NCI-H226 (cell line): ENCODE data around the gene UTP20.
"Not testable (repeated sequence)": the region's sequence is repeated elsewhere in the genome, so short reads cannot be mapped to it uniquely, and the experiment has no call there.

Source experiments
- DNase-seq: peaks from one replicate; pipeline ENCODE4 v3.0.0-alpha.2; 2015

The UTP20 gene

DNA sequence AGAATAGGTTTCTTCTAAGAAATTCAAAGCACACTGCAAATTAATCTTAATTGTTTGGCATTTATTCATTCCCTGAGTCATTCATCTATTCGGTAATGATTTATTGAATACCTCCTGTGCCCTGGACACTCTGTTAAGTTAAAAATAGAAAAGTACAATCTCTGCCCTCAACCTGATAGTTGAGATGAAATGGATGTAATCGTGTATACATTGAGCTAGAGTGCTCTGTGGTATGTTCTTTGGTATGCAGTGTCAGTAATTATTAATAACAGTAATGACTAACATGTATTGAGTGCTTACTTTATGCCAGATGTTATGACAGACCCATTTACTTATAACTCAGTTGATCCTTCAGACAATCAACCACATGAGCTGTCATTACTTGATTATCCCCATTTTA is 47.6 kb downstream of the UTP20 start:
- DNase-seq: no peak

DNA sequence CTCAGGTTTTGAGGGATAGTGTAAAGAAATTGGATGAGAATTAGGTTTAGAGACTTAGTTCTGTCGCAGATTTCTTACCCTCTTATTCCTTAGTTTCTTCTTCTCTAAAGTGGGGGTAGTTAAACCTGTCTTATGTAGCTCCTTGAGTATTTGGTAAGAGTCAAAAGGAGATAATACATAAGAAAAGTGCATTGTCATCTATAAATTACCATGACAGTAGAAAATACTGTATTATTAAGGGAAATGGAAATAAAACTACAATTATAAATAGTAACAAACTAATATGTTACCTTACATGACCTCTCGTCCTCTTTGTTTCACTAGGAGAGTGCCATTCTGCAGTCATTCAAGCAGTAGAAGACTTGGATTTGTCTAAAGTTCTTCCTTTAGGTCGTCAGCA is 49.0 kb downstream of the UTP20 start:
- DNase-seq: no peak

DNA sequence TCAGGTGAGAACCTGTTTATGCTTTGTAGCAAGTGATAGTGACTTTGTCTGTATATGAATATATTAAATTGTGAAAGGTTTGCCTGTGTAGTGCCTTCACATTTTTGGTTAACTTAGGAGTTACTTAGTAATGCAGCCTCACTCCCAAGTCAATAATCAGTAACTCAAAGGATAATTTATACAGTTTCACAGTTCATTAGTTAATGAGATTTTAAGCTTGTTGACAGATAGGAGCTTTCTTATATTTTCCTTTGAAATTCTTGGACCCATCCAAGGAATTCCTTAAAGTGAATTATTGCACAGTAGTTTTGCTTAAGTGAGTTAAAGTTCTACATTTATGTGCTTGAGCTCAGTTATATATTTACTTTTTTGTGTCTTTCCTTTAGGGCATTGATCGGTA is 50.7 kb downstream of the UTP20 start:
- no peak for DNase-seq

DNA sequence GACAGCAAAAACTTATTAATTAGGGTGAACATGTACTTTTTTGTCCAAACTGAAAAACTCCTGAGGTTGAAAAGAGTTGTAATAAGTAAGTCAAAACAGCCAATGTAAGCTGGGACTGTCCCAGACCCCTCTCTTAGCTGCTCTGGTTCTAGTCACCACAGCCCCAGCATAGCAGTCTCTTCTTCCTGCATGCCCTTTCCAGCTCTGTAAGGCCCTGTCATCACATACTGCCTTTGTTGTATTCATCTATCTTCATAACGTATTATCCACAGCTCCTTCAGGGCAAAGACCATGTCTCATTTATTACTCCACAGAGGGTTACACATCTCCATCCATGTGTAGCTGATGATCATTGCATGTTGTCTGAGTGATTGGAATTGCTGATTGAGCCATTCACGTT is 56.5 kb downstream of the UTP20 start:
- DNase-seq: no peak

DNA sequence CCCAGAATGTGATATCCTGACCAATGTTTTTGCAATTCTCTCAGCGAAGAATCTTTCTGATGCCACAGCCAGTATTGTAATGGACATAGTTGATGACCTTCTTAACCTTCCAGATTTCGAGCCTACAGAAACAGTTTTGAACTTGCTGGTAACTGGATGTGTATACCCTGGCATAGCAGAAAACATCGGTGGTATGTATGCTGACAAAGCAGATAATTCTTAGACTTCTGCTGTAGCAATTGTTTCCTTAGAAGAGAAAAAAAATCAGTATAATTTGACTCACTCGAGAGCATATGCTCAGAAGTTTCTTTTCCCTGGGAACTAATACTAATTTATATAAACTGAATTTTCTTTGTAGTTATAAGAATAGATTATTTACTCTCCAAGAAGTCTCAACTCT is 58.2 kb downstream of the UTP20 start:
- DNase-seq: no peak

DNA sequence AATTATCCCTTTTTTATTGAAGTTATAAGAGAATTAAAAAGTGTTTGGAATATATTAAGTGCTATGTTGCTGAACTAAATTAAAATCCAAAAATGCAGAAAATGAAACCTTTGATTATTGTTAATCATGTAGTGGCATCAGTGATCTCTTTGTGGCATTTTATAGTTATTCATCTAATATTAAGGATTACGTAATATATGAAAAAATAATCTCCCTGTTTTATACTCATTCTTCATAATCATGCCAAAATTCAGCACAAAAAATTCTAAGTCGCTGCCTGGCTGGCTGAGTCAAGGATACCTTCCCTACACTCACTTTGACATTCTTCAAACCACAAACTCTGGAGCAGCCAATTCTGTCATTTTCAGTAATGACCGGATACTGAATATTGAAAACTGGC is 64.0 kb downstream of the UTP20 start:
- no peak for DNase-seq

DNA sequence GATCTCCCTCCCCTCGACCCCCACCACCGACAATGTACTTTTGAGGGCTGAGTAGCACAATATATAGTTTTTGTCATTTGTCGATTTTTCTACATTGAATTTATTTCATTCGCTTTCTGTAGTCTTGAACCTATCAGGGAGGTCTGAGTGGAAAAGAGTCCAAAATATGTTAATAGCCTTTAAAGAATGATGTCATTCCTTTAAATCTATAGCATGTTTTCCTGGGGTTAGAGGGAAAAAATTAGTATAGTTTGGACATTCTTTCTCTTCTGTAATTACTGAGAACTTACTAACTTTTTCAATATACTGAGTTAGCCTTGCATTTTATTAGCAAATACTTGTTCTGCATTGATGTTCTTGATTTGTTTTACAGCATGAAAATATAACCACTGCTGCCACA is 71.8 kb downstream of the UTP20 start:
- no peak for DNase-seq

DNA sequence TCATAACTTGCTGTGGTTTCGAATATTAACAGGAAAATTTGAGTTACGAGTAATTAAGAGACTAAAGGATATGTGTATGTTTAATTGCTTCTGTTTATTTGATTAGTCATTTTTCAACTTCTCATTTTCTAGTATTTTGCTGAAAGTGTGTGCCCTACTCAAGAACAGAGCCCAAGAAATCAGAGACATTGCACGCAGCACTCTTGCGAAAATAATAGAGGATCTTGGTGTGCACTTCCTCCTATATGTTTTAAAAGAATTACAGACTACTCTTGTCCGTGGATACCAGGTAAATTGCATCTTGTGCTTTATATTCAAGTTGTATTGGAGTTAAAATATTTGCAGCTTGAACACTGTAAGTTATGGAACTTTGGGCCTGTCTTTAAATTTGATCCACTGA is 76.9 kb downstream of the UTP20 start:
- DNase-seq: no peak

DNA sequence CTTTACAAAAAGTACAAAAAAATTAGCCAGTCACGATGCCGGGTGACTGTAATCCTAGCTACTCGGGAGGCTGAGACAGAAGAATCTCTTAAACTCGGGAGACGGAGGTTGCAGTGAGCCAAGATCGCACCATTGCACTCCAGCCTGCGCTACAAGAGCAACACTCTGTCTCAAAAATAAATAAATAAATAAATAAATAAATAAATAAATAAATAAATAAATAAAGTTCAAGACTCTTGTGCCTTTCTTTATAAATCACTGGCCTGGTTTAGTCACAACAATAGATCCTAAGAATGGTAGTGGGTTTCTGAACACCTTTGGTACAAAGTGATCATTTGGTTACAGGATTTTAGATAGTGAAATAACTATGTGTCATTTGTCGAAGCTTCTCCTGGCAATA is 81.5 kb downstream of the UTP20 start:
- DNase-seq: no peak

DNA sequence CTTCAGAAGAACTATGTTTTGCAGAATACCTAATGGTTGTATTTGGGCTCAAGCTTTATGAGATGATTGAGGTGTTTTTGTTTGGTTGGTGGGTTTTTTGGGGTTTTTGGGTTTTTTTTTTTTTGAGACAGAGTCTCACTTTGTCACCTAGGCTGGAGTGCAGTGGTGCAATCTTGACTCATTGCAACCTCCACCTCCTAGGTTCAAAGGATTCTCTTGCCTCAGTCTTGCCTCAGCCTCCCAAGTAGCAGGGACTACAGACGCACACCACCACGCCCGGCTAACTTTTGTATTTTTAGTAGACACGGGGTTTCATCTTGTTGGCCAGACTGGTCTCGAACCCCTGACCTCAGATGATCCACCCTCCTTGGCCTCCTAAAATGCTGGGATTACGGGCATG is 88.1 kb downstream of the UTP20 start:
- DNase-seq: no peak

DNA sequence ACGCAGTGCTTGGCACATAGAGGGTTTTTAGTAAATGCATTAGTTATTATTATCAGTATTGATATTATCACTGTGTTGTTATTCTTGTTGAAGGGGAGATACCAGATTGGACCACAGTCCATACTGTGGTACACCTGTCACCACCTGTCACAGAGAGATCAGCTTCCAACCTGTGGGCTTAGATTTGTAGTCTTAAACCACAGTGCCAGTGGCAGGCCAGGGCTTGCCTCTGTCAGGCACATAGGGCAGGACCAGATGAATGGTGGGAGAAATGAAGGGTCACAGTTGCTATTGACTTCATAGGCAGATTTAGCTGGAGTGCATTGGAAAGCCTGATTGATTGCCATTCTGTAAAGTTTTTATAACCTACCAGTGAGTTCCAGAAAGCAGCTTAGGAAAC is 92.5 kb downstream of the UTP20 start:
- DNase-seq: no peak

DNA sequence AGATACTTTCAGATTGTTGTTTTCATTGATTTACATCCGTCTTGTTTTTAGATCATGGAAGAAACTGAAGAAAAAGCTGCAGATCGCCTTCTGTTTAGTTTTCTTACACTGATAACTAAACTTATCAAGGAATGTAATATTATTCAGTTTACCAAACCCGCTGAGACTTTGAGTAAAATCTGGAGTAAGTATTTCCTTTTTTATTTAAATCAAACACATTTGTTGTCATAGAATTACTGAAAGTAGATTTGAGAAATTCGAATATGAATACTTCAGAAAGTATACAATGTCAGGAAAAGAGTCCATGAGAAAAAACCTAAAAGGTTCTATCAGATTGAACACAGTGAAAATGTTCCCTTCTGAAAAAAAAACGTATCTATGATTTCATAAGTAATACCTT is 95.7 kb downstream of the UTP20 start:
- DNase-seq: no peak

DNA sequence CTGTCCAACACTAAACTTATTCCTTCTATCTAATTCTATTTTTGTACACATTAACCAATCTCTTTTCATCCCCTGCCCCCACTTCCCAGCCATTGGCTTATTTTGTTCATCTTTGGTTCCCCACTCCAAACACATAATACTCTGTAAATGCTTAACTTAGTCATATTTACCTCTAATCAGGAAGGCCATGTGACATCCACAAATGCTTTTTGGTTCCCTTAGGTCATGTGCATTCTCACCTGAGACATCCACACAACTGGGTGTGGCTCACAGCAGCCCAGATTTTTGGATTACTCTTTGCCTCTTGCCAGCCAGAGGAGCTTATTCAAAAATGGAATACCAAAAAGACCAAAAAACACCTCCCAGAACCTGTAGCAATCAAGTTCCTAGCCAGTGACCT is 99.2 kb downstream of the UTP20 start:
- DNase-seq: no peak

DNA sequence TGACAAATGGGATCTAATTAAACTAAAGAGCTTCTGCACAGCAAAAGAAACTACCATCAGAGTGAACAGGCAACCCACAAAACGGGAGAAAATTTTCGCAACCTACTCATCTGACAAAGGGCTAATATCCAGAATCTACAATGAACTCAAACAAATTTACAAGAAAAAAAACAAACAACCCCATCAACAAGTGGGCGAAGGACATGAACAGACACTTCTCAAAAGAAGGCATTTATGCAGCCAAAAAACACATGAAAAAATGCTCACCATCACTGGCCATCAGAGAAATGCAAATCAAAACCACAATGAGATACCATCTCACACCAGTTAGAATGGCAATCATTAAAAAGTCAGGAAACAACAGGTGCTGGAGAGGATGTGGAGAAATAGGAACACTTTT is 111.3 kb downstream of the UTP20 start:
- DNase-seq: not testable (repeated sequence)

DNA sequence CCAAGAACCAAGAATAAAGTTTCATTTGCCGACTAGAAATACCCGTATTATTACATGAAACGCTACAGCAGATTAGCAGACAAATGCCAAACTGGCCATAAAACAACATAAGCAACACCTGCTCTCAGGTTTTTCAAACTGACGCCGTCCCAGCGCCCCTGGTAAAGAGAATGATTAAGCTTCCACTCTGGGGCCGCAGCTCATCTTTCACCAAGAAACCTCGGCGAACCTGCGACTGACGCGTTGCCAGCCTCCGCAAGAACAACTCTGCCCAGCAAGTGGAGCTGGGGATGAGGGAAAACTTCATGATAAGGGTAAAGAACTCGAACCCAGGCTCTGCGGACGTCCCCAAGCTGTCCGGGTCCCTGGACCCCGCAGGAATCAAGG is 127.1 kb downstream of the UTP20 start:
- no peak for DNase-seq

DNA sequence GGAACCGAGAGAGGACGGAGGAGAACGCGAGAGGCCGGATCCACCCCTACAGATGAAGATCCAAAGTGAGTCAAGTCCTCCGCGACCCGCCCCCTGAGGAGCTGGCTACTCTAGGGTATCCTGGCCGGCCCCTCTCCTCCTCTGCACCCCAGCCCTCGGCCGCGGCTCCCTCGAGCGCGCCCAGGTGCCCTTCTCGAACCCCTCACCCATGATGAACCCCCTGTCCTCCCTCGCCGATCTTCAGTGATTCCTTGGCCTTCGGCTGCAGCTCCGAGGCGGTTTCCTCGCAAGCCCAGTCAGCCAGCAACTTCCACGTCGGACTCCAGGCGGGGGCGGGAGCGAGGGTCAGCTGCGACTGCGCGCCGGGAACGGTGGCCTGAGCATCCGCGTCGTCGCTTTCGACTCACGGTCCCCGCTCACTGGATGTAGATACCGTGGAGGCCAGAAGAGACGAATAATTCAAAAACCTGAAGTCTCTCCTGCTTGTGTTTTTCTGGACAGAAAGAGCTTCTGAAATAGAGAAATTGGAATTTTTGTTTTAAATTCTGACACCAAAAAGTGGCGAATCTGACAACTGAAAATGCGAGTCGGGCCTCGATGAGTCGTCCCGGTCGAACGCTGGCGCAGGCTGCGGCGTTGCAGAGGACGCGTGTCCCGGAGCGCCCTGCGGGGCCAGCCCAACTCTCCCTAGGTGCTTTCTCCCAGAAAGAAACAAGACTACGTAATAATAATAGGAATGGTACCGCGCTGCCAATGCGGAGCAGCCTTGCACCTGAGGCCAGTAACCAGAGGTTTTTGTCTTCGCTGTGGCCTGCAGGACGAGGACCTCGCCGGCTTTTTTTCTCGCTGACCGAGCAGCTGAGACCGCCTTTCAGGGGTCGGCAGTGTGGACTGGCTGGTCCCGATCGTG is 127.8 kb downstream of the UTP20 start, which contains the start of gene ARL1:
Gene ARL1 (minus strand): TSS at position 337 of the 910 bp plus-strand sequence. CDS start 127 bp downstream, at position 210.
- peak; percentile 73 for DNase-seq

DNA sequence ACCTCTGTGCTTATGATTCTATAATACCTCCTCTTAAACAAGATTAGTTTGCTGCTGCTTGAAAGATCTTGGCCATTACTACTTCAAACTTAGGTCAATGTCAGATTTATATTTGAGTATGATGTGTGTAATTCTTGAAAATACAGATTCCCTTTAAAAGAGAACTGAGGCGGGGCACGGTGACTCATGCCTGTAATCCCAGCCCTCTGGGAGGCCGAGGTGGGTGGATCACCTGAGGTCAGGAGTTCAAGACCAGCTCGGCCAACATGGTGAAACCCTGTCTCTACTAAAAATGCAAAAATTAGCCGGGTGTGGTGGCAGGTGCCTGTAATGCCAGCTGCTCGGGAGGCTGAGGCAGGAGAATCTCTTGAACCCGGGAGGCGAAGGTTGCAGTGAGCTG is 130.3 kb downstream of the UTP20 start:
- not testable (repeated sequence) for DNase-seq

DNA sequence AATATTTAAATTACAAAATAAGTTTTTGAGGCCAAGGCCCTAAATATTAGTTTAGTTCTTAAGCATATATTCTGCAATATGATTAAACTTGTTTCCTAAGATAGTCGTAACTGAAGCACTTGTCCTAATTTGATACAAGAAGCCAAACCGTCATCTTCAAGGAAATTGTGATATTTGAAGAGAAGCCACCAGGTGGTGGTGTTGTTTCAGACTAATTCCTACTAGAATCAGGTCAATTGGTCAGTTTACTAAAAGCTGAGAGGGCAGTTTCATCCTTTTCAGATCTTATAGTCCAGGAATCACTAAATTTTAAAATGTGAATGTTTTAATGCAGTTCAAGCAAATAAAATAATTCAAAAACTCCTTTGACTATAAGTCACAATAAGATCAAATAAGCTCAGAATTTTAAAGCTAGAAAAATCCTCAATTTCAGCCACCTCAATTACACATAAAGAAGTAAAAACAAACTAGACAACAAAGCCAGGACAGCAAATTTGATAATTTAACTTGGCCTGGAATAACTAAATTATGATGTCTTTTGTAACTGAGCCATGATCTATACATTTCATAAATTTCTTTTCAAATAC is 134.7 kb downstream of the UTP20 start:
- DNase-seq: peak; percentile 24

DNA sequence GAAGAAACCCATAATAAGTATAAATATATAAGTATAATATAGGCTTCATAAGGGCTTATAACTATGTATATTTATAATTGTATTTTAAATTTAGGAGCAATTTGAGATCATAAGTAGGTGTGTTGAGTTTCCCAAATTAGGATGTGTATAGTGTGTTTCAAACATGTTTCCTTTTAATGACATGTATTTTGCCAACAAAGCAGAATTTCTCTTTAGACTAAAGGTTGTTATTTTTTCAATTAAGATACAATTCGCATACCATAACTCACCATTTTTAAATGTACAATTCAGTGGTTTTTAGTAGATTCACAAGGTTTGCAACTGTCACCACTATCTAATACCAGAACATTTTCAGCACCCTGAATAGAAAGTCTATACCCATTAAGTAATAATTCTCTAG is 135.3 kb downstream of the UTP20 start:
- no peak for DNase-seq

DNA sequence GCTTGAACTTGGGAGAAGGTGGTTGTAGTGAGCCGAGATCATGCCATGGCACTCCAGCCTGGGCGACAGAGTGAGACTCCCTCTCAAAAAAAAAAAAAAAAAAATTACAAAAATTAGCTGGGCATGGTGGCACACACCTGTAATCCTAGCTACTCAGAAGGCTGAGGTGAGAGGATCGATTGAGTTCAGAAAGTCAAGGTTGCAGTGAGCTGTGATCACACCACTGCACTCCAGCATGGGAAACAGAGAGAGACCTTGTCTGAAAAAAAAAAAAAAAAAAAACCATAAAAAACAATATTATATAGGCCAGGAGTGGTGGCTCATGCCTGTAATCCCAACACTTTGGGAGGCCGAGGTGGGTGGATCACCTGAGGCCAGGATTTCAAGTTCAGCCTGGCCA is 142.2 kb downstream of the UTP20 start:
- DNase-seq: not testable (repeated sequence)

DNA sequence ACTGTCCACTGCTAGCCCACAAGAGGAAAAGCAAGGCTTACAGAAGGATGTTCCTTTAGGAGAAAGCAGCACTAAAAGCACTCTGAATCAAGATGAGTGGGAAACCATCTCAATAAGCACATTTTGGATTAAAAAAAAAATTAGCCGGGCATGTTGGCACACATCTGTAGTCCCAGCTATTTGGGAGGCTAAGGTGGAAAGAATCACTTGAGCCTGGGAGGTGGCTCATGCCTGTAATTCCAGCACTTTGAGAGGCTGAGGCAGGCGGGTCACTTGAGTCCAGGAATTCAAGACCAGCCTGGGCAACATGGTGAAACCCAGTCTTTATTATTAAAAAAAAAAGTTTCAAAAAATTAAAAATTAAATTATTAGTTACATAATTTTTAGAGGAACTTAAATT is 144.7 kb downstream of the UTP20 start:
- no peak for DNase-seq

DNA sequence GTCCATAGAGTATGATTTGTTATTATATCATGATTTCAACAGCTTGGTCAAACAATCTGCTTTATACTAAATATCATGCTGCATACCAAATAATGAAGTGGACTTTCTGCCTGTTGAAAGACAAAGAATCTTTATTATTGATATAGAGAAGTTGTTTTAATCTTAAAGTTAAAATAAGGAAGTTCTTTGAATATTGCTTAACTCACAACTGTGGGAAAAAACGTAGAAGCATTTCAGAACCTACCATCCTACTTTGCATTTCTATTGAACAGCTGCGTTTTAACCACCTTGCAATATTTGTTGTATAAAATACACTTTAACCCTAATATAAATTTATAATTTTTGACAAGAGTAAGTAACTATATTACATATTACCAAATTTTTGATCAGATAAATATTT is 150.6 kb downstream of the UTP20 start:
- DNase-seq: no peak

DNA sequence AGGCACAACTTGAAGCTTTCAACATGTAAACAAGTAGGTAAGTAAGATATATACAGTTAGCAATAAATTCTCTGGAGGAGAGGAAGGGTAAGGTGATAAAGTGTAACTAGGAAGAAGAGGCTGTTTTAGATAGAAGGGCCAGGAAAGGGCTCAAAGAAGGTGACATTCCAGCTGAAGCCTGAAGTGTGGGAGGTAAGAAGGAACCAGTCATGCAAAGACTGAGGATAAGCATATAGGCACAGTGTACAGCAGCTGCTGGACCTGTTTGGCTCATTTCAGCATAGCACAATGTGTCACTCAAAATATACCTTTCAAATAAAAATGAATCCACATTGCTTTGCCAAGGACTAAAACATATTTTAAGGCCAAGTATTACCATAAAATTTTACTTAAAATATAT is 156.2 kb downstream of the UTP20 start:
- no peak for DNase-seq
